Activated naive CD8-positive, alpha-beta T cell treated with anti-CD3 and anti-CD28 coated beads, Interleukin-2, amount 50 U/mL, for 16 hours (primary cell): ENCODE data around the gene FAM107B.

ENCODE experiments used
- DNase-seq: peaks from one replicate; pipeline ENCODE4 v3.0.0-alpha.2; 2020; ENCODE audit warnings: low read depth, low spot score

FAM107B gene

DNA sequence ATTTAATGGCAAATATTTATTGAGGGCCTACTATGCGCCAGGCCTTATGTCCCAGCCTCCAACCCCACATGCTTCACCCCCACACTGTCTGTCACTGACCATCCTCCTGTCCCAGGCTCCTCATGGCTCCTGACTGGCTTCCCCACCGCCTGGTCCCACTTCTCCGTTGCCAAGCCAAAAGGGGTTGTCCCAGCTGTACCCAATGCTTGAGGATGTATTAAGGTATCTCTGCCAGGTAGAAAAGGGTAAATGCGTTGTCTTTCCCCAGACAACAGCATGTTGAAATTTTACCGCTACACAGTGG is 275.1 kb downstream of the FAM107B start:
- no peak for DNase-seq

GRCh38 chr10:14498326-14498725 is 276.4 kb downstream of the FAM107B start:
- DNase-seq: no peak

- DNase-seq: no peak
Observed at GRCh38 chr10:14491811-14492210, 282.9 kb downstream of the FAM107B start.

DNA sequence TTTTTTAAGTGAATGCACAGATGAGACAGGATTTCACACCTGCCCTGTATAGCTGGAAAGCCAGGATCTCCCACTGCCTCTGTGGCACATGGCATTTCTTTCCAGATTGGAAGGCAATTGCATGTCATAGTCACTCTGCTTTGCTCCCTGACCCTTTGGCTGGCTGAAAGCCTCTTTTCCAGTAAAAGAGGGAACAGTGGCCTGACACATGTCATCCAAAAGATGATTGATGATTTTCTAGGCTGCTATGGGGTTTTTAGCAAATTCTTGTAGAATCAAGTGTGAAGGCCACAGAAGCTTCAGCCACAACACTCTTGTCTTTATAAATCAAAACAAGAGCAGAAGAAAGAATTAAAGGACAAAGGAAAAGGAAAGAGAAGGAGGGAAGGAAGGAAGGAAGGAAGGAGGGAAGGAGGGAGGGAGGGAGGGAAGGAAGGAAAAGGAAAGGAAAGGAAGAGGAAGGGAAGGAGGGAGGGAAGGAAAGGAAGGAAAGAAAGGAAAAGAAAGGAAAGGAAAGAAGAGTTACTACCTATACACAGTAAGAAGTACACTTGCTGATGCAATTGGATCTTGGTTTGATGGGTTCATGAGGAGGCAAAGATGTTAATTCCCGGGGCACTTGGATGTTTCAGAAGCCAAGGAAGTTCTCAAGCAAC is 285.0 kb downstream of the FAM107B start:
- DNase-seq: no peak

- DNase-seq: no peak
Observed at GRCh38 chr10:14487488-14487883, 287.2 kb downstream of the FAM107B start.

DNA sequence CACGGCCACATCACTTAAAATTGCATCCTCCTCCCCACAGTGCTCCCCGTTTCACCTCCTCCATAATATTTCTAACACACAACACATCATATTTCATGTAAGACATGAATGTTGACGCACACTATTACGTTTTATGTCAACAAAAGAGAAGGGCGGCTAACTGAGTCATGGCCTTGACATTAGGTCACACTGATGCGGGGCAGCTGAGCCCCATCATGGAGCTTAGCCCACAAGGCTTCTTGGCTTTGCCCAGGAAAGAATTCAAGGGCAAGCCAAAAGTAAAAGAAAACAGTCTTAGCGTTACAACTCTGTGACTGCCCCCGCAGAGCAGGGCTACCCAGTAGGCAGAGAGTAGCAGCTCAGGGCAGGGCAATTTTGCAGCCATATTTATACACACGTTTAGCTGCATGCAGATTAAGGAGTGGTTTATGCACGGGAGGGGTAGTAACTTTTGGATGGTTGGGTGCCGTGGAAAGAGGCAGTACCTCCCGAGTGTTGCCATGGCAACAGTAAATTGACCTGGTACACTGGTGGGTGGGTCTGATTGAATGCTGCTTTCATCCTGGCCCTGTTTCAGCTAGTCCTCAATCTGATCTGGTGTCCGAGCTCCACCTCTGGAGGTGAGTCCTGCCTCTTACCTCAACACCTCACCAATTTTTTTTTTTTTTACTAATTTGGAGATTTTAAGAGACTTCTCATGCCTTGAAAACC is 287.8 kb downstream of the FAM107B start:
- no peak for DNase-seq

DNA sequence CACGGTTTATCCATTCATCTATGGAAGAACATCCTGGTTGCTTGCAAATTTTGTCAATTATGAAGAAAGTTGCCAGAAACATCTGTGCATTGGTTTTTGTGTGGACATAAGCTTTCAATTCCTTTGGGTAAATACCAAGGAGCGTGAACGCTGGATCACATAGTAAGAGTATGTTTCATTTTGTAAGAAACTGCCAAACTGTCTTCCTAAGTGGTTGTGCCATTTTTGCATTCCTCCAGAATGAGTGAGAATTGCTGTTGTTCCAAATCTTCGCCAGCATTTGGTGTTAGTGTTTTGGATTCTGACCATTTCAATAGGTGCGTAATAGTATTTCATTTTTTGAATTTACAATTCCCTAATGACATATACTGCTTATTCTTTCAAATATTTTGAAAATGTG is 288.7 kb downstream of the FAM107B start:
- DNase-seq: no peak

DNA sequence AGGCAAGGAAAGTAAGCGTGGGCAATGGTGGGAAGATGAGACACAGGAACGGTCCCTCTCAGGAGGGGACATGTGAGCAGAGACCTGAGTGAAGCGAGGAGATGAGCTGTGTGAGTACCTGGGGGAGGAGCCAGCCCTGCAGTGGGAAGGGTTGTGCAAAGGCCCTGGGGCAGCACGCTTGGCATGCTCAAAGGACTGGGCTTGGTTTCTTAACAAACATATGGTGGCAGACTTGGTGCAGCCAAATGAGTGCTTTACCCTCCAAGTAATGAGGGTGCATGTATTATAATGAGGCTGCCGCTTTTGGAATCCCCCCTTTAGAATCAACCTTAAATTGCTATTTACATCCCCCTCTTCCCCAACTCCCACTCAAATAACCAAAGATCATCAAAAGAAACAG is 291.3 kb downstream of the FAM107B start:
- DNase-seq: no peak

DNA sequence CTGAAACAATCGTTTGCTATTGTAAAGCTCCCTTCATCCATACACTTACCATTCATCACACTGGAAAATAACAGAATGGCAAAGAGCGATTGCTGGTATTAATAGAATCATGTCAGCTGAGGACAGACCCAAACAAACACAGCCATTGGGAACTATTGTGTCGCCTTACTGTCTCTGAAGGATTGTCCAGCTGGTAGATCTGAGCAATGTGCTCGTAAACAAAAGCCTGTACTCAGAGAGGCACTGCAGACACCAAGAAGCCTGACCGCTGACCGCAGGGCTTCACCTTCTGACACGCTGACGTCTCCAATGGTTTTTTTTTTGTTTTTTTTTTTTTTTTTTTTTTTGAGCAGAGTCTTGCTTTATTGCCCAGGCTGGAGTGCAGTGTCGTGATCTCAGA is 292.9 kb downstream of the FAM107B start:
- no peak for DNase-seq

DNA sequence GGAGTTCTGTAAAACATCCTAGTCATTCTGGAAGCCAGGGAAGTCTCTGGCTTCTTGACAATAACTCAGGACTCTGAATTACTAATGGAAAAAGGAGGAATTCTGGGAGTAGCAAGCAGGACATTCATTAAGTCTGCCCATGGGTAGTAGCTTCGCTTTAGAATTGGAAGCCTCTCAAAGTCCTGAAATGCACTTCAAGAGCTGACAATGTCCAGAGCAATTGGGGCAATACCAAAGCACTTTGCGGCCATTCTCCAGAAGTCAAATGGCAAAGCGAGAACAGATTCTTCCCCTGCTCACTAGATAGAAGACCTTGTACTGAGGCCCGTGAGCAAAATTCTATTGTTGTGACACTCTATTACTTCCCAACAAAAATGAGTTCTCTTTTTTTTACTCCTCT is 293.7 kb downstream of the FAM107B start:
- no peak for DNase-seq

GRCh38 chr10:14478604-14479003 is 296.1 kb downstream of the FAM107B start:
- DNase-seq: no peak

- DNase-seq: no peak
Observed at GRCh38 chr10:14478201-14478600, 296.5 kb downstream of the FAM107B start.

- no peak for DNase-seq
Observed at GRCh38 chr10:14477408-14477710, 297.3 kb downstream of the FAM107B start.

DNA sequence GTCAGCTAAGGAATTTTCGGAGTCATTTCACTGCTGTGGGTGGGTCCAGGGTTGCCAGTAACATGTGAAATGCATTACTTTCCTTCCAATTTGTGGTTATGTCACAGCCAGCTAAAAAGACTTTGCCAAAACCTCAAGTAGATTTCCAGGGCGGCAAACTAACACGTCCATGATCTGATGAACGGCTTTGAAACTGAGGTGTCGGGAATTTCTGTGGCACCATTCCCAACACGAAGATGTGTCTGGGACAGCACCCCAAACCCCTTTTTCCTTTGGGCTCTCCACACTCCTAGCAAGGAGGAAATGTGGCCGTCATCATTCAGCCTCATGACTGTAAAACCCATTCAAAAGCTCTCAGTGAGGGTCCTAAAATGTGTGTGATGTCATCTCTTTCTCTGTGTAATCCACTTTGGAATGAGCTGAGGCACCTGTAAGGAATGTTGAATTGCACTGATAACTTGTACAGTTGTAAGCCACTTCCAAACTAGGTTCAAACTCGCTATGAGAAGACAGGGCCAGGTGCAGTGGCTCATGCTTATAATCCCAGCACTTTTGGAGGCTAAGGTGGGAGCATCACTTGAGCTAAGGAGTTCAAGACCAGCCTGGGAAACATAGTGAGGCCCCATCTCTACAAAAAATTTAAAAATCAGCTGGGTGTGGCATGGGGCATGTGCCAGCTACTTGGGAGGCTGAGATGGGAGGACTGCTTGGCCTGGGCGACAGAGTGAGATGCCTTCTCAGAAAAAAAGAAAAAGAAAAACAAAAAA is 297.9 kb downstream of the FAM107B start:
- no peak for DNase-seq

- no peak for DNase-seq
Observed at GRCh38 chr10:14476006-14476405, 298.7 kb downstream of the FAM107B start.

DNA sequence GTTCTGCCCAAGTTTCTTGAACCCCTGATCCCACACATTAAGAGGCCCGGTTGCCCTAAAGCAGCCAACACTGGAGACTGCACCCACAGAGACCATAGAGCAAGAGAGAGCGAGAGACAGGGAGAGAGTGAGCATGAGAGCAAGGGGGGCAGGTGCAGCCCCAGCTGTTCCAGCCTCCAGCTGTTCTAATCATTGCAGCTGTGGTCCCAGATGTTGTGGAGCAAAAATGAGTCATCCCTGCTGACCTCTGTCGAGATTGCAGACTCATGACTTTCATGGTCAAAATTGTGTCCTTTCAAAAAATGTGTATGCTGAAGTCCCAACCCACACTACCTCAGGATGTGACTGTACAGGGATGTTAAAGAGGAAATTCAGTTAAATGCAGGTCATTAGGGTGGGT is 300.0 kb downstream of the FAM107B start:
- no peak for DNase-seq

DNA sequence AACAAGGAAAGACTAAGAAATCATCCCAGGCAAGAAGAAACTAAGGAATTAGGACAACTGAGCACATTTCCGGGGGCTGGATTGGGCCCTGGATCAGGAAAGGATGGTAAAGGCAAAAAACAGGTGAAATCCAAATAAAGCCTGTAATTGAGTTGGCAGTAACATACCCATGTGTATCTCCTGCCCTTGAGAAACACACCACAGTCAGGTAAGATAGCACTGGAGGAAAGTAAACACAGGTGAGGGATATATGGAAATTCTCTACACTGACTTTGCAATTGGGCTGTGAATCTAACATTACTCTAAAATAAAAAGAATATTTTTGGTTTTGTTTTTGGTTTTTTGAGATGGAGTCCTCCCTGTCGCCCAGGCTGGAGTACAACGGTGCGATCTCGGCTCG is 303.8 kb downstream of the FAM107B start:
- DNase-seq: no peak

DNA sequence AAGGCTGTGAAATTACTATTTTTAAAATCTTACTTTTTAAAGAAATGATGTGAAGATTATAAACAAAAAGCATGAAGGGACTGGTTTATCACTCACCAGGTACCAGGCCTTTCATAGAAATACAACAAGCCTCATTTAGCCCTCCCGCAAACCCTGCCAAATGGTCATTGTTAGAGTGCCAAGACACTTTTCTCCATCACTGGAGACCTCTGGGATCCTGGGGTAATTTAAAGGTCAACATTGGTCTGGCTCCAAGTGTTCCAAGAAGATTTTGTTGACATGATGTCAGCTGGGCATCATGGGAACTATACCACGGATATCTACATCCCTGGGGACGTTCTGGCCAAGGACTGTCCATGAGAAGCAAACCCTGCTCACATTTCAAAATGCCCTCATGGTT is 306.0 kb downstream of the FAM107B start:
- DNase-seq: no peak
